KBM-7 (cell line): ENCODE results near the gene UBAP1L.
"Not testable (repeated sequence)": the region's sequence is repeated elsewhere in the genome, so short reads cannot be mapped to it uniquely, and the experiment has no call there.

Experiments used
- DNase-seq: peaks from one replicate; pipeline ENCODE4 v3.0.0-alpha.2; 2015
- in situ Hi-C: fragments of 300-500 bp; cut with MboI; formaldehyde crosslinking; loops from 2 replicates; pipeline ENCODE4 v1.14.3; 2020; ENCODE audit warnings: low sequenced_read_pairs, low pct_unique_long_range_greater_than_20kb, mixed read lengths

The UBAP1L gene

DNA sequence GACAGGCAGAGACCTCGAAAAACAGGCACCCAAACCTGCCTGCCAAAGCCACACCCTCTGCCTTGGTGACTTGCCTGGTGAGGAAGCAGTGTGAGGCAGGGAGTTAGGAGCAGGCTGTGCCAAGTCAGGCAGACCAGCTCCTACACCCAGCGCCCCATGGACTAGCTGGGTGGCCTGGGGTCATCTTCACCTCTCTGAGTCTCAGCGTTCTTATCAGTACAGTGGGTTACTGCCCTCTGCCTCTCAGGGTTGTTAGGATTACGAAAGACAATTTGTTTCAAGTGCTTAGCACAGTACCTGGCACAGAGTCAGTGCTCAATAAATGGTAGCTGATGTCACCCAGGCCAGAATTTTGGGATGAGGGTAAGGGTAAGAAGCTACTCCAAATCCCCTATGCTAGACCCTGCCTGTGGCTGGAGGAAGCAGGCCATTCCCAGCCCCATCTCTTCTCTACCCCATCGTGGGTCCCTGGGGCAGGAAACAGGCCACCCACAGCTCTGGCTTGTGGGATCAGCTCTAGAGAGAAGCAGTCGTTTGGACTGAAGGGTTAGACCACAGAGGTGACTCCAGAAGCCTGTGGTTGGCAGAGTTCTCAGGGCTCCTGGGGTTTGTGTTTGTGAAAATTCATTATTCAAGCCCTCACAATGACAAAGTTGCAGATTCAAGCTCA, 59.7 kb downstream of the UBAP1L start:
- no peak for DNase-seq

GRCh38 chr15:65054333-65055200, 60.4 kb downstream of the UBAP1L start:
- in situ Hi-C loops, result no loop called here
- peak; percentile 90 for DNase-seq

More for the DNA sequence above, 59.7 kb downstream of the UBAP1L start:
- in situ Hi-C loops, result no loop called here

DNA sequence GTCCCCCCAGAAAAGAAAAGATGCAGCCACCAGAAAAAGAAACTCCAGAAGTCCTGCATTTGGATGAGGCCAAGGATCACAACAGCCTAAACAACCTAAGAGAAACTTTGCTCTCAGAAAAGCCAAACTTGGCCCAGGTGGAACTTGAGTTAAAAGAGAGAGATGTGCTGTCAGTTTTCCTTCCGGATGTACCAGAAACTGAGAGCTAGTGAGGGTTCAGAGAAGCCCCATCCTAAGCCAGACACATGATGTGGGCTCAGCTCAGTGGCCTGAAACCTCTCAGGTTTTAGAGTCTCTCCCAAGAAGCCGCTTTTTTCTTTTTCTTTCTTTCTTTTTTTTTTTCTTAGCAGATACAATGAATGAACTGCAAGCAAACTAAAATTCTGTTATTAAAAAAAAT, 62.0 kb downstream of the UBAP1L start:
- in situ Hi-C loops, result no loop called here
- no peak for DNase-seq

- in situ Hi-C loops, result no loop called here
- no peak for DNase-seq
These were observed 63.7 kb downstream of the UBAP1L start for GRCh38 chr15:65051266-65051665.

DNA sequence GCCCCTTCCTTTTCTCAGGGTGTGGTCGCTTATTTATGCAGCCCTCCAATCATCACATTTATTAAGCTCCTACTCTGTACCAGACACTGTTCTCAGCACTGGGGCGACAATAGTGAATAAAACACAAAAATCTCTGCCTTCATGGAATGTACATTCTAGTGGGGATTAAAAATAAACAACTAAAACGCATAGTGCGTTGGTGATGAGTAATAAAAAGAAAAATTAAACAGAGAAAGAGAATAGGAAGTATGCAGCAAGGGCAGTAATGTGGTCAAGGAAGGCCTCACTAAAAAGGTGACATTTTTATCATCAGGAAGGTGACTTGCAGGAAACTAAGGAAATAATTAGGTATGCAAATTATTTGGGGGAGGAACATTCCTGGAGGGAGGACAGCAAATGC, 64.7 kb downstream of the UBAP1L start:
- in situ Hi-C loops, result no loop called here

DNA sequence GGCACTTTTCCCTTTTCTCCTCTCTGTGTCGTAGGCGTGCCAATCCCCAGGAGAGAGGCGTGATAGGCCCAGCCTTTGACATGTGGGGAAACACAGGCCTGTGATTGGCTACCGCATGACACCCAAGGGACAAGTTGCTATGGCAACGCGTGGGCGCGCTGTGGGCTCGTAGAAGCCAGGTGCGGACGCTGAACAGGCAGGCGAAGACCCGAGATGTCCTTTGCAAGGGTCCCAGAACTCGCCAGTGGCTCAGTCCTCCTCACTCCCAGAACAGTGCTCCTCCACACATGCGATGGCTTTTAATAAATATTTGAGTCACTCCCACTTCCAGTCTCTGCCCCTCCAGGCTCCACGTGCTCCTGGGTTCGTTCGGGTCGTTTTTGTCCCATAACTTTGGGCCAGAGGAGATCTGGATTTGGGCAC, 65.6 kb downstream of the UBAP1L start:
- peak; percentile 97 for DNase-seq
- in situ Hi-C loops, result no loop called here

More for the DNA sequence above, 64.7 kb downstream of the UBAP1L start:
- peak; percentile 29 for DNase-seq

DNA sequence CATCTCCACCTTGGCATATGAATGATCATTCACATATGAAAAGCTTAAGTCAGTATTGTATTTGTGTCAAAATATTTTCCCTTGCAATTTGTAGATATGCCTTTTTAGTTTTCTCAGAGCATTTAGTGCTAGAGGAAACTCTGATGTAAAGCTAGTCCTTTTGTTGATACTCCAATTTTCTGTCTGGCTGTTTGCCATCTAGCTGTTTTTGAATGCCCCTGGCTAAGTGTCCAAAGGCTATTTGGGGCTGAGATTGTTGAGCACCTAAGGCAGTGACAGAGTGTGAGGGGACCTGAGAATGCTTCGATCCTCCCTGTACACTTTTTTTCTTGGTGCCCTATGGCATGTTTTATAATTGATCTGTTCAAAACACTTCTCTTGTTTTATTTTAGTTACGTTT, 66.8 kb downstream of the UBAP1L start:
- in situ Hi-C loops, result no loop called here
- no peak for DNase-seq

GRCh38 chr15:65044724-65045481, 70.1 kb downstream of the UBAP1L start, which contains the start of gene SLC51B:
Gene SLC51B, plus strand, starts transcription at chr15:65045387. Its CDS starts 4,618 bp downstream, at chr15:65050005.
- no peak for DNase-seq
- in situ Hi-C loops, result no loop called here

GRCh38 chr15:65044218-65044617, 70.8 kb downstream of the UBAP1L start:
- DNase-seq, in situ Hi-C loops: not testable (repeated sequence)

DNA sequence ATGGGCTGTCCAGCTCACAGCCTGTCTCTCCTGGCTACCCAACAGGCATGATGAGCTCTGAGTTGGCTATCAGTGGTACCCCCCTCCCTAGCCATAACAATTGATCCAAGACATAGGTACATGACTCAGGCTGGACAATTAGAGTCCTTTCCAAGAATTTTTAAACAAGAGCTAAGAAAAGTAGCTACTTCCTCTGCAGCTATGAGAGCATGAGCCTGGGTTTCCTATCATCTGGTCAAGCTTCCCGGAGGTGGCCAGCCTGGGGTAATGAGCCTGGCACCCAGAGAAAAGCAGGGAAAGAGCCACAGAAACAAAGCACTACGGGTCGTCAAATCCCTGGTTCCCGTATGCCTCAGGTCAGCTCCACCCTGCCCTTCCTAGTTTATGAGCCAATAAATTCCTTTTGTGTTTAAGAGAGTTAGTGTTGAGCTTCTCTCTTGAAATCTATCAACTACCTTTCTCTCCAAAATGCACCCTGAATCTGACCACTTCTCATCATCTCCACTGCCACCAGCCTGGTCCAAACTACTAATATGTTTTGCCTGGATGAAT, 72.1 kb downstream of the UBAP1L start:
- in situ Hi-C loops, result no loop called here
- no peak for DNase-seq
